GM12892 (cell line): ENCODE measurements around the gene PCSK9.

Source experiments
- POLR2A ChIP-seq: IDR thresholded peaks from 2 replicates; pipeline ENCODE4 v1.6.1; 2011; ENCODE audit warnings: low read depth, low read length, control low read depth
- TAF1 ChIP-seq: IDR thresholded peaks from 2 replicates; pipeline ENCODE4 v1.6.1; 2011; ENCODE audit warnings: low read depth, mild to moderate bottlenecking, control low read depth, low read length, borderline replicate concordance

DNA sequence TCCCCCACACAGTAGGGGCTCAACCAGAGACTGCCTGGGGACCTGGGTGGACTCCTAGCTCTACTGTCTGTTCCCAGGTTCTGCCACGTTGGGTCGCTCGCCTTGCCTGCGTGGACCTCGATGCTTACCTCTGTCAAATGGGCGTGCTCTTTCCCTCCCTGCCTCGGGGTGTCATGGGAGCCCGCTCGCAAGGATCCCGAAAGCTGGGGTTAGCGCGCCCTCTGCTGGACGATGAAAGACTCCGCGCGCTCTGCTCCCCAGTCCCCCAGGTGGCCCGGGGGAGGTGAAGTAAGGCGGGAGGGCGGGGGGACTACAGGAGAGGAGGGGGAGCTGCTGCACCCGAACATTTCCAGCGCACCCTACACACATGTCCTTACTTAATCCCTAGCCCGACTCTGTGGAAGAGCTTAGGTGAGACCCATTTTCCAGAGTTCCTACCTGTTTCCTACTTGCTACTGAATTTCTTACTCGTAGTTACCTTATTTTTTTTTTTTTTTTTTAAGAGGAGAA, 42.9 kb upstream of the PCSK9 start:
- TF ChIP-seq POLR2A, result no peak
- no peak for TF ChIP-seq TAF1
